ENCODE data around the gene PFN4.

DNA sequence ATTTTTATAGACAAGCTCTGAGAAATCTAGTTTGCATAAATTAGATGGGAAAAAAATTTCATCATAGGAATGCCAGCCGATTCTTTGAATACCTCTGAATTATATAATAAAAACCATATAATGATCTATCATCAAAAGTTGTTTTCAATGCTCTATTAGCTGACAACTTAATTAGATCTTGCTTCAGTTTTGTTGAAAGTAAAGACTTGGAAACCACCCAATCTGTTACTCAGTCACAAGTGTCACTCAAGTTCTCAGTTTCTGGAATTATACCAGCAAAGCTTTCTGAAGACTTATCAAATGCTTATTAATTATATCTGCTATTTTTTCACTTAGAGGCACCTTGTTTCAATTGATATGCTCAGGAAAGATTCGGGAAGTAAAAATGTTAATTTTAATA lies 21.1 kb downstream of the PFN4 start:
- TF ChIP-seq EP300 (IDR thresholded peaks at IDR 0.05) (no peak), RARB (CRISPR knock-in tag; IDR thresholded peaks at IDR 0.05) (no peak), CTCF (IDR thresholded peaks at IDR 0.05) (no peak), HMGXB4 (CRISPR knock-in tag; IDR thresholded peaks at IDR 0.05; ENCODE audit: borderline replicate concordance) (no peak), POLR2A (IDR thresholded peaks at IDR 0.05; ENCODE audit: low read length) (no peak), REST (IDR thresholded peaks at IDR 0.05) (no peak), RAD21 (conservative IDR thresholded peaks at IDR 0.05 in 1 of 2, IDR thresholded peaks at IDR 0.05 in 1 of 2) (no peak), ZNF302 (CRISPR knock-in tag; IDR thresholded peaks at IDR 0.05) (no peak)
- TF ChIP-seq, protein P1, sequence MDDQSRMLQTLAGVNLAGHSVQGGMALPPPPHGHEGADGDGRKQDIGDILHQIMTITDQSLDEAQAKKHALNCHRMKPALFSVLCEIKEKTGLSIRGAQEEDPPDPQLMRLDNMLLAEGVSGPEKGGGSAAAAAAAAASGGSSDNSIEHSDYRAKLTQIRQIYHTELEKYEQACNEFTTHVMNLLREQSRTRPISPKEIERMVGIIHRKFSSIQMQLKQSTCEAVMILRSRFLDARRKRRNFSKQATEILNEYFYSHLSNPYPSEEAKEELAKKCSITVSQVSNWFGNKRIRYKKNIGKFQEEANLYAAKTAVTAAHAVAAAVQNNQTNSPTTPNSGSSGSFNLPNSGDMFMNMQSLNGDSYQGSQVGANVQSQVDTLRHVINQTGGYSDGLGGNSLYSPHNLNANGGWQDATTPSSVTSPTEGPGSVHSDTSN (IDR thresholded peaks at IDR 0.05), result no peak
- TF ChIP-seq, protein P2, sequence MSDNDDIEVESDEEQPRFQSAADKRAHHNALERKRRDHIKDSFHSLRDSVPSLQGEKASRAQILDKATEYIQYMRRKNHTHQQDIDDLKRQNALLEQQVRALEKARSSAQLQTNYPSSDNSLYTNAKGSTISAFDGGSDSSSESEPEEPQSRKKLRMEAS (IDR thresholded peaks at IDR 0.05), result no peak
